Mesenchymal stem cell (in vitro differentiated cells and primary cell): ENCODE results near the gene CENPC.
"Not testable (repeated sequence)": the region's sequence is repeated elsewhere in the genome, so short reads cannot be mapped to it uniquely, and the experiment has no call there.

Experiments
- DNase-seq: peaks from one replicate; pipeline ENCODE4 v3.0.0-alpha.2; 2013
- H2AFZ ChIP-seq: one replicate; pipeline ENCODE4 v1.6.1; 2013; ENCODE audit warnings: low read depth, mild to moderate bottlenecking, control low read depth, inconsistent platforms, low read length, moderate library complexity
- H2AK5ac ChIP-seq: 2 replicates; pipeline ENCODE4 v1.6.1; 2013; ENCODE audit warnings: low read length, moderate library complexity, mild to moderate bottlenecking, inconsistent platforms; ENCODE audit not compliant: severe bottlenecking
- H2BK120ac ChIP-seq: one replicate; pipeline ENCODE4 v1.6.1; 2013; ENCODE audit warnings: low read depth, mild to moderate bottlenecking, inconsistent platforms, low read length, moderate library complexity
- H2BK12ac ChIP-seq, 2 experiments: one replicate each; pipeline ENCODE4 v1.6.1; 2013; ENCODE audit warnings: inconsistent platforms in 2 of 2, low read length in 2 of 2, mild to moderate bottlenecking in 2 of 2, moderate library complexity in 2 of 2, control low read depth in 1 of 2
- H2BK15ac ChIP-seq: one replicate; pipeline ENCODE4 v1.6.1; 2013; ENCODE audit warnings: mild to moderate bottlenecking, low read depth, inconsistent platforms; ENCODE audit not compliant: poor library complexity, severe bottlenecking
- H2BK5ac ChIP-seq: 2 replicates; pipeline ENCODE4 v1.6.1; 2013; ENCODE audit warnings: low read depth, mild to moderate bottlenecking, low read length, control low read depth, inconsistent platforms; ENCODE audit not compliant: poor library complexity, severe bottlenecking
- H3K14ac ChIP-seq, 2 experiments: one replicate each; pipeline ENCODE4 v1.6.1; 2013; ENCODE audit warnings: inconsistent platforms in 2 of 2, low read length in 2 of 2, control low read depth in 1 of 2, mild to moderate bottlenecking in 1 of 2, moderate library complexity in 1 of 2
- H3K18ac ChIP-seq, 2 experiments: one replicate each; pipeline ENCODE4 v1.6.1; 2013; ENCODE audit warnings: inconsistent platforms in 2 of 2, low read length in 2 of 2, control low read depth in 1 of 2, low read depth in 1 of 2, mild to moderate bottlenecking in 1 of 2
- H3K23ac ChIP-seq, 2 experiments: one replicate each; pipeline ENCODE4 v1.6.1; 2013; ENCODE audit warnings: inconsistent platforms in 2 of 2, low read length in 2 of 2, mild to moderate bottlenecking in 2 of 2, moderate library complexity in 2 of 2, control low read depth in 1 of 2
- H3K27ac ChIP-seq: 2 replicates; pipeline ENCODE4 v1.5.1; 2013; ENCODE audit warnings: mild to moderate bottlenecking, moderate library complexity, low read length, control low read depth, inconsistent platforms; ENCODE audit not compliant: poor library complexity, severe bottlenecking
- H3K27me3 ChIP-seq, 2 experiments: 2 replicates each; pipeline versions ENCODE4 v1.6.1 to v1.7.0; 2013; ENCODE audit warnings: low read length in 2 of 2, mild to moderate bottlenecking in 2 of 2, moderate library complexity in 2 of 2, control low read depth in 1 of 2, inconsistent platforms in 1 of 2; ENCODE audit not compliant: control insufficient read depth in 1 of 2, insufficient read depth in 1 of 2
- H3K36me3 ChIP-seq, 2 experiments: 2 replicates each; pipeline versions ENCODE4 v1.6.1 to v1.7.0; 2013; ENCODE audit warnings: low read length in 2 of 2, control low read depth in 1 of 2, inconsistent platforms in 1 of 2, low read depth in 1 of 2, mild to moderate bottlenecking in 1 of 2; ENCODE audit not compliant: insufficient read depth in 2 of 2, control insufficient read depth in 1 of 2
- H3K4ac ChIP-seq, 2 experiments: one replicate each; pipeline ENCODE4 v1.6.1; 2013; ENCODE audit warnings: inconsistent platforms in 2 of 2, low read length in 2 of 2, mild to moderate bottlenecking in 2 of 2, moderate library complexity in 2 of 2, control low read depth in 1 of 2, low read depth in 1 of 2
- H3K4me1 ChIP-seq: 2 replicates; pipeline ENCODE4 v1.6.1; 2013; ENCODE audit warnings: low read depth, low read length, control low read depth; ENCODE audit not compliant: control insufficient read depth, insufficient read depth
- H3K4me2 ChIP-seq: 2 replicates; pipeline ENCODE4 v1.6.1; 2013; ENCODE audit warnings: low read length, mild to moderate bottlenecking, inconsistent platforms; ENCODE audit not compliant: poor library complexity, severe bottlenecking
- H3K4me3 ChIP-seq, 2 experiments: 2 replicates each; pipeline versions ENCODE4 v1.5.1 to v1.7.0; 2013; ENCODE audit warnings: low read length in 2 of 2, mild to moderate bottlenecking in 2 of 2, control low read depth in 1 of 2, low read depth in 1 of 2; ENCODE audit not compliant: insufficient read depth in 1 of 2
- H3K79me1 ChIP-seq: replicated peaks from 2 replicates; pipeline ENCODE4 v1.6.1; 2013; ENCODE audit warnings: mild to moderate bottlenecking, control low read depth, low read length, inconsistent platforms; ENCODE audit not compliant: poor library complexity, severe bottlenecking
- H3K9ac ChIP-seq: 2 replicates; pipeline ENCODE4 v1.7.0; 2013; ENCODE audit warnings: mild to moderate bottlenecking, low read length, moderate library complexity
- H3K9me3 ChIP-seq: 2 replicates; pipeline ENCODE4 v1.7.0; 2013; ENCODE audit warnings: mild to moderate bottlenecking, low read length; ENCODE audit not compliant: control insufficient read depth
- H4K8ac ChIP-seq: one replicate; pipeline ENCODE4 v1.6.1; 2013; ENCODE audit warnings: inconsistent platforms, mild to moderate bottlenecking, low read length, moderate library complexity
- H4K91ac ChIP-seq: one replicate; pipeline ENCODE4 v1.6.1; 2013; ENCODE audit warnings: mild to moderate bottlenecking, low read length, inconsistent platforms
- WGBS: methylation state at CpG from one replicate; pipeline ENCODE4 v1.1.7; 2013; ENCODE audit warnings: mixed read lengths; 5-methylcytosine and 5-hydroxymethylcytosine counted together

The CENPC gene

GRCh38 chr4:67447873-67448272 lies 97.4 kb downstream of the CENPC start:
- no peak overlapping the region for H2BK5ac ChIP-seq
- no peak overlapping the region for H2AK5ac ChIP-seq
- H3K4me3 ChIP-seq: no peak overlapping the region
- H3K4me1 ChIP-seq: peaks cover 2% of the 10 kb centered on the region
- no peak overlapping the region for H3K18ac ChIP-seq
- H3K4ac ChIP-seq: no peak overlapping the region
- H2BK15ac ChIP-seq: no peak overlapping the region
- no CpG with 5 or more reads among the region's 1 CpG for WGBS
- H3K27ac ChIP-seq: no peak overlapping the region
- H3K36me3 ChIP-seq: peaks cover 2 to 19% of the 10 kb centered on the region in 2 experiments
- H4K91ac ChIP-seq: no peak overlapping the region
- H2BK120ac ChIP-seq: no peak overlapping the region
- H3K79me1 ChIP-seq: peaks cover 2% of the 10 kb centered on the region
- no peak overlapping the region for H3K9ac ChIP-seq
- H3K14ac ChIP-seq: no peak overlapping the region
- H3K9me3 ChIP-seq: no peaks in the 10 kb centered on the region
- DNase-seq: no peak
- no peak overlapping the region for H4K8ac ChIP-seq
- H3K27me3 ChIP-seq: no peaks in the 10 kb centered on the region
- H2AFZ ChIP-seq: no peak overlapping the region
- no peak overlapping the region for H2BK12ac ChIP-seq
- H3K4me2 ChIP-seq: no peak overlapping the region
- no peak overlapping the region for H3K23ac ChIP-seq

GRCh38 chr4:67446811-67447210 lies 98.5 kb downstream of the CENPC start:
- Histone ChIP-seq H3K79me1 (no peaks in the 10 kb centered on the region), H3K4me3 (no peak overlapping the region), H3K27me3 (no peaks in the 10 kb centered on the region), H3K9ac (no peak overlapping the region), H2BK120ac (no peak overlapping the region), H3K14ac (no peak overlapping the region), H3K23ac (no peak overlapping the region), H3K27ac (no peak overlapping the region), H3K18ac (no peak overlapping the region), H4K91ac (no peak overlapping the region), H2BK5ac (no peak overlapping the region), H3K36me3 (peaks cover 2 to 19% of the 10 kb centered on the region in 2 experiments), H2AFZ (no peak overlapping the region), H3K4me2 (no peak overlapping the region), H3K4me1 (no peaks in the 10 kb centered on the region), H3K9me3 (no peaks in the 10 kb centered on the region), H3K4ac (no peak overlapping the region), H4K8ac (no peak overlapping the region), H2AK5ac (no peak overlapping the region), H2BK12ac (no peak overlapping the region), H2BK15ac (no peak overlapping the region)
- no CpG with 5 or more reads among the region's 1 CpG for WGBS
- no peak for DNase-seq

GRCh38 chr4:67445881-67446280 lies 99.4 kb downstream of the CENPC start:
- H2BK120ac ChIP-seq, H3K4me3 ChIP-seq, H2BK5ac ChIP-seq, H3K4ac ChIP-seq, H3K27ac ChIP-seq, DNase-seq, H3K14ac ChIP-seq, H3K18ac ChIP-seq, H4K8ac ChIP-seq, H3K9me3 ChIP-seq, H2BK15ac ChIP-seq, H3K79me1 ChIP-seq, H3K9ac ChIP-seq, H2BK12ac ChIP-seq, H2AFZ ChIP-seq, H3K4me2 ChIP-seq, H4K91ac ChIP-seq, H3K23ac ChIP-seq, H3K27me3 ChIP-seq, H2AK5ac ChIP-seq, H3K4me1 ChIP-seq: not testable (repeated sequence)
- H3K36me3 ChIP-seq: peaks cover 2 to 16% of the 10 kb centered on the region in 2 experiments
- 99% methylated on average over 10 of the region's 25 CpGs for WGBS

DNA sequence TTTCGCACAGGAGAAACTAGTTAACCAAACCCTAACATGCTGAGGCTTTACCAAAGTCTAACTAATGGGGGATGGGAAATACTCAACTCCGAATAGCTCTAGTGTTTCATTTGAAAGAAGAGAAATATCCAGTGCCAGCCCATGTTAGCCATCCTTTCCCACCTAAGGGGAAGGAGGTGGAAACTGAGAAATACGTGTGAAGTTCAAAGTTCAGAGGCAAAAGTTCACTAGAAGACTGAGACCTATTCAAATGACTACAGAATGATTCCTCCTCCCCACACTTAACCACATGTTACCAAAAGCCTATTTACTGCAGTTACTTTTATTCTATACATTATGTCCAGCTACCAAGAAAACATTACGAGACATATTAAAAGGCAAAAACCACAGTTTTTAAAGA lies 106.3 kb downstream of the CENPC start:
- H3K27ac ChIP-seq: peak overlapping the region; percentile 12
- WGBS: 89% methylated on average over 3 of the region's 4 CpGs
- no peak overlapping the region for H4K8ac ChIP-seq
- H2BK15ac ChIP-seq: no peak overlapping the region
- H3K79me1 ChIP-seq: no peaks in the 10 kb centered on the region
- H2BK12ac ChIP-seq: no peak overlapping the region
- H3K18ac ChIP-seq: no peak overlapping the region
- H3K4ac ChIP-seq: no peak overlapping the region
- DNase-seq: no peak
- H3K9ac ChIP-seq: no peak overlapping the region
- H2BK120ac ChIP-seq: no peak overlapping the region
- H3K36me3 ChIP-seq: peaks cover 0 to 3% of the 10 kb centered on the region in 2 experiments
- no peaks in the 10 kb centered on the region for H3K4me1 ChIP-seq
- H3K9me3 ChIP-seq: no peaks in the 10 kb centered on the region
- no peak overlapping the region for H4K91ac ChIP-seq
- H3K23ac ChIP-seq: no peak overlapping the region
- no peak overlapping the region for H2BK5ac ChIP-seq
- H3K4me3 ChIP-seq: no peak overlapping the region
- H3K27me3 ChIP-seq: no peaks in the 10 kb centered on the region
- H2AK5ac ChIP-seq: peak overlapping the region; percentile 66
- no peak overlapping the region for H3K4me2 ChIP-seq
- no peak overlapping the region for H3K14ac ChIP-seq
- H2AFZ ChIP-seq: no peak overlapping the region
